K562 (cell line): ENCODE results near the gene B4GALNT3. TPM values are rescaled to one million over a fixed set of nuclear protein-coding genes. Genes with fewer than 3 reads are reported as not detected.

Source experiments
- ATAC-seq: fragments of 200-7000 bp; cut with Tn5 transposase; 3 replicates; pipeline ENCODE4 v1.9.1; 2020; ENCODE audit warnings: moderate library complexity
- BruUV-seq: library from RNA; stranded (reverse); fragments of 400-500 nt; replicated peaks from 2 replicates; lab custom pipeline; 2021; lab: Mats Ljungman, UMichigan
- CTCF ChIA-PET: fragments of 300-600 bp; formaldehyde crosslinking; extraction: SDS; loops from one replicate; lab custom pipeline; 2021; ENCODE audit warnings: low intra/inter-chr PET ratio; lab: Yijun Ruan, JAX
- POLR2A ChIA-PET: fragments of 300-600, 350-650 bp; sonication (Branson Sonifier 250); formaldehyde crosslinking; extraction: SDS; loops from one replicate; lab custom pipeline; 2021; ENCODE audit warnings: antibody characterized with exemption, inconsistent platforms; lab: Yijun Ruan, JAX
- DNase-seq, 4 experiments: peaks; one replicate each; pipeline versions ENCODE4 v3.0.0 to v3.0.0-alpha.2; 2011 to 2018; ENCODE audit warnings: low spot score in 3 of 4, mixed read lengths in 3 of 4; ENCODE audit errors: extremely low read depth in 1 of 4
- FAIRE-seq: peaks from 2 replicates; lab custom pipeline; 2011; peaks lifted over from hg19 to GRCh38; lab: Jason Lieb, UNC
- H2AFZ ChIP-seq: 2 replicates; pipeline ENCODE4 v1.6.0; 2011; ENCODE audit warnings: low read depth, low read length, control low read depth, inconsistent platforms
- H3K27ac ChIP-seq: fragments of 200-600 bp; 3 replicates; pipeline ENCODE4 v1.8.0; 2011; ENCODE audit warnings: low read depth, mild to moderate bottlenecking, control low read depth, inconsistent platforms, low read length, moderate library complexity, mixed read lengths; ENCODE audit errors: extremely low read depth
- H3K27me3 ChIP-seq, 2 experiments: fragments of 300-600 bp in 1 of 2; 2 replicates in 1 of 2; 3 replicates in 1 of 2; pipeline versions ENCODE4 v1.6.0 to v1.8.0; 2011; ENCODE audit warnings: inconsistent platforms in 2 of 2, low read length in 2 of 2, mild to moderate bottlenecking in 1 of 2, mixed read lengths in 1 of 2, moderate library complexity in 1 of 2; ENCODE audit not compliant: control insufficient read depth in 2 of 2, insufficient read depth in 2 of 2
- H3K36me3 ChIP-seq: fragments of 300-600 bp; 3 replicates; pipeline ENCODE4 v1.8.0; 2011; ENCODE audit warnings: mild to moderate bottlenecking, low read length, inconsistent platforms; ENCODE audit not compliant: control insufficient read depth, insufficient read depth
- H3K4me1 ChIP-seq, 2 experiments: fragments of 200-600 bp in 1 of 2; replicated peaks in 1 of 2; 2 replicates in 1 of 2; 3 replicates in 1 of 2; pipeline versions ENCODE4 v1.5.1 to v1.8.0; 2011; ENCODE audit warnings: inconsistent platforms in 2 of 2, low read length in 2 of 2, mild to moderate bottlenecking in 1 of 2, mixed read lengths in 1 of 2, moderate library complexity in 1 of 2; ENCODE audit not compliant: control insufficient read depth in 2 of 2, insufficient read depth in 2 of 2
- H3K4me2 ChIP-seq: 2 replicates; pipeline ENCODE4 v1.6.1; 2011; ENCODE audit warnings: low read length, control low read depth, inconsistent platforms, mixed read lengths; ENCODE audit not compliant: insufficient read depth
- H3K4me3 ChIP-seq: fragments of 200-600 bp; sonication (generic), shearing (Covaris generic); 2 replicates; pipeline ENCODE4 v1.5.1; 2016; ENCODE audit warnings: control low read depth, inconsistent platforms
- H3K79me2 ChIP-seq: fragments of 200-600 bp; 3 replicates; pipeline ENCODE4 v1.8.0; 2011; ENCODE audit warnings: low read length, inconsistent platforms; ENCODE audit not compliant: control insufficient read depth, insufficient read depth
- H3K9ac ChIP-seq, 2 experiments: 2 replicates each; pipeline versions ENCODE4 v1.6.0 to v1.6.1; 2011; ENCODE audit warnings: low read depth in 2 of 2, low read length in 2 of 2, control low read depth in 1 of 2, inconsistent platforms in 1 of 2, mild to moderate bottlenecking in 1 of 2, mixed read lengths in 1 of 2; ENCODE audit not compliant: insufficient read depth in 1 of 2
- H3K9me1 ChIP-seq: one replicate; pipeline ENCODE4 v1.6.0; 2011; ENCODE audit warnings: inconsistent platforms, mild to moderate bottlenecking, low read length, moderate library complexity; ENCODE audit not compliant: control insufficient read depth, insufficient read depth
- H3K9me3 ChIP-seq: replicated peaks from 2 replicates; pipeline ENCODE4 v1.5.1; 2011; ENCODE audit warnings: low read depth, low read length, inconsistent platforms; ENCODE audit not compliant: control insufficient read depth, insufficient read depth
- H4K20me1 ChIP-seq: replicated peaks from 2 replicates; pipeline ENCODE4 v1.6.1; 2011; ENCODE audit warnings: low read length, inconsistent platforms, mixed read lengths; ENCODE audit not compliant: control insufficient read depth, insufficient read depth
- BCOR ChIP-seq: fragments of 450-650 bp; IDR thresholded peaks from 2 replicates; pipeline ENCODE4 v1.6.1; 2016
- GABPB1 ChIP-seq: sonication (generic); formaldehyde crosslinking; IDR thresholded peaks from 2 replicates; pipeline ENCODE4 v1.8.0; 2022; ENCODE audit warnings: mild to moderate bottlenecking, missing genetic modification reagents
- KAT7 ChIP-seq: sonication (generic); formaldehyde crosslinking; IDR thresholded peaks from 2 replicates; pipeline ENCODE4 v1.8.0; 2022; ENCODE audit warnings: missing genetic modification reagents, mild to moderate bottlenecking, borderline replicate concordance
- KDM1A ChIP-seq, 2 experiments: fragments of 450-650 bp; IDR thresholded peaks; 2 replicates each; pipeline ENCODE4 v1.6.1; 2016; ENCODE audit warnings: mild to moderate bottlenecking in 2 of 2
- NBN ChIP-seq: fragments of 450-650 bp; IDR thresholded peaks from 2 replicates; pipeline ENCODE4 v1.6.1; 2016; ENCODE audit warnings: low read depth, mild to moderate bottlenecking
- PCBP2 ChIP-seq: fragments of 200-400 bp; formaldehyde crosslinking; IDR thresholded peaks from 2 replicates; pipeline ENCODE4 v1.6.1; 2018; ENCODE audit warnings: low read length, low read depth, mild to moderate bottlenecking, moderate library complexity; ENCODE audit not compliant: poor library complexity, severe bottlenecking
- PHF8 ChIP-seq: fragments of 200-600 bp; sonication (generic); IDR thresholded peaks from 2 replicates; pipeline ENCODE4 v1.6.1; 2012; ENCODE audit warnings: mixed run types, mild to moderate bottlenecking, inconsistent platforms, low read length, moderate library complexity, borderline replicate concordance
- RBM25 ChIP-seq: fragments of 200-400 bp; formaldehyde crosslinking; IDR thresholded peaks from 2 replicates; pipeline ENCODE4 v1.6.1; 2018; ENCODE audit warnings: low read length, low read depth, moderate library complexity; ENCODE audit not compliant: severe bottlenecking
- ZFP36 ChIP-seq: fragments of 150-350 bp; IDR thresholded peaks from 2 replicates; pipeline ENCODE4 v1.6.1; 2018; ENCODE audit warnings: low read length, low read depth; ENCODE audit not compliant: partially characterized antibody
- ZKSCAN1 ChIP-seq: fragments of 150-350 bp; IDR thresholded peaks from 2 replicates; pipeline ENCODE4 v1.6.1; 2016; ENCODE audit warnings: low read depth, low read length
- WGBS: fragments of 100-300 bp; shearing (Covaris generic); methylation state at CpG from one replicate; pipeline ENCODE4 v1.1.6; 2016; ENCODE audit warnings: low coverage, mixed read lengths; ENCODE audit not compliant: insufficient coverage; ENCODE audit errors: missing lambda C conversion rate; 5-methylcytosine and 5-hydroxymethylcytosine counted together
- in situ Hi-C: fragments of 300-500 bp; cut with MboI; formaldehyde crosslinking; loops from 4 replicates; pipeline ENCODE4 v1.15.0; 2018; ENCODE audit warnings: inconsistent platforms, mixed read lengths
- intact Hi-C: fragments of 100-400 bp; cut with micrococcal nuclease; formaldehyde crosslinking; loops from 2 replicates; pipeline ENCODE4 v1.14.2; 2022
- polyA plus RNA-seq, 8 experiments: library from polyadenylated mRNA; depleted of rRNA in 4 of 8; stranded (reverse) in 5 of 8; unstranded in 3 of 8; fragments of >200 nt; fragmentation: Nextera tagmentation in 2 of 8; fragmentation: Illumina TruSeq in 1 of 8; extraction: Ambion mirVana in 2 of 8; extraction: Trizol in 1 of 8; gene quantifications; 2 replicates each; pipeline versions ENCODE4 v1.2.1 to v1.2.3, GENCODE V29; 2011 to 2014; ENCODE audit warnings: inconsistent platforms in 1 of 8, missing spikeins in 1 of 8
- total RNA-seq, 7 experiments: library from RNA; depleted of rRNA in 6 of 7; stranded (reverse); fragments of >200 nt in 6 of 7; fragmentation: Illumina TruSeq in 2 of 7; extraction: Trizol in 2 of 7; gene quantifications; 2 replicates each; pipeline versions ENCODE4 v1.2.1 to v1.2.3, GENCODE V29; 2011 to 2021; ENCODE audit warnings: low replicate concordance in 1 of 7

Gene B4GALNT3
- total and polyA plus RNA-seq, 9 of the 15 experiments (the other 6 are each of a cell fraction or from before 2014, with no cell fraction given): 0.04 to 0.36 (median 0.10) TPM; not detected in 6

DNA sequence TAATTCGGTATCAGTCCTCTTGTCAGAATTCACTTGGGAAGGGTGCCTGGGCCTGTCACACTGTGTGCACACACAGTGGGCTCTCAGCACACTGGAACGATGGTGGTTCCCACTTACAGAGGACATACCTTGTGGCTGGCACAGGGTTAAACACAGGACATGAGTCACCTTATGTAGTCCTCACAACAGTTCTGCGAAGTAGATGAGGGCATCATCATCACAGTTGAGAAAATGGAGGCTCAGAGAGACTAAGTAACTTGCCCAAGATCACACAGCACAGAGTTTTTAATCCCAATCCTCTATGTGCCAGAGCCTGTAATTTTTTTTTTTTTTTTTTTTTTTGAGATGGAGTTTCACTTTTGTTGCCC lies 112.8 kb downstream of the B4GALNT3 start:
- Histone ChIP-seq H3K27ac (no peak overlapping the region), H4K20me1 (no peaks in the 10 kb centered on the region), H3K4me2 (no peak overlapping the region), H3K79me2 (no peaks in the 10 kb centered on the region), H2AFZ (no peak overlapping the region), H3K9ac (no peak overlapping the region), H3K4me1 (peaks cover 28 to 52% of the 10 kb centered on the region in 2 experiments; a peak in 4 of 5 replicates), H3K36me3 (no peaks in the 10 kb centered on the region), H3K9me3 (no peaks in the 10 kb centered on the region), H3K4me3 (no peak overlapping the region), H3K9me1 (no peaks in the 10 kb centered on the region), H3K27me3 (no peaks in the 10 kb centered on the region)
- intact Hi-C loops: loop anchor here (5.0 to 10.0 kb wide), 3 partner anchors 375 to 1032 kb away; partner anchors contain the start of gene RAD52
- ChIA-PET CTCF (no interaction called here), POLR2A (no interaction called here)
- no TSS peak for BruUV-seq
- ATAC-seq: no peak
- TF ChIP-seq RBM25 (peak; percentile 72), ZFP36 (peak; percentile 39), GABPB1 (CRISPR knock-in tag) (no peak), PHF8 (no peak), NBN (no peak), PCBP2 (no peak), ZKSCAN1 (peak; percentile 92), KAT7 (CRISPR knock-in tag) (no peak), KDM1A (IDR thresholded peaks at IDR 0.05) (peak in 1 of 2 experiments; percentile 26; a peak in 1 of 4 replicates), BCOR (peak; percentile 73)
- in situ Hi-C loops: loop anchor here (5.0 to 25.0 kb wide), 3 partner anchors 180 to 1015 kb away; partner anchors contain the start of genes FBXL14, RAD52 and WNK1
- no peak for DNase-seq
- FAIRE-seq: no peak
- 92% methylated on average over 3 of the region's 3 CpGs for WGBS
